ENCODE results near the gene ABCA13.

ABCA13 gene

GRCh38 chr7:48518092-48518491 is 346.8 kb downstream of the ABCA13 start:
- ATAC-seq, result no peak
- no peak for DNase-seq

DNA sequence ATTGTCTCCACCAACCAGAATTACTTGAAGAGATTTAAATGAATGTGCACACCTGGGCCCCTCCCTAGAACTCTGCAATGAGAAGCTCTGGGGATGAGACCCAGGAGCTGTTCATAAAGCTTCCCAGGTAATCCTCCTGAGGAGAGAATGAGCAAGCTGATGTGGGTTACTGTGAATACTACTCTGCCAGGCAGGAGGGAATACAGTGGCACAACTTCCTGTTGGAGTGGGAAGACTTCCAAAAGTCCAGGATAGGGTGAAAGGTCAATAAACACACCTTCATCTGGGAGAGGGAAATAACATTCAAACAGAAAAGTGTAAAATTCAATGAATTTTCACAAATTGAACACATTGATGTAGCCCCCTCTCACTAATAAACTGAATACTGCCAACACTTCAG is 351.4 kb downstream of the ABCA13 start:
- DNase-seq (no peak), ATAC-seq (no peak)

DNA sequence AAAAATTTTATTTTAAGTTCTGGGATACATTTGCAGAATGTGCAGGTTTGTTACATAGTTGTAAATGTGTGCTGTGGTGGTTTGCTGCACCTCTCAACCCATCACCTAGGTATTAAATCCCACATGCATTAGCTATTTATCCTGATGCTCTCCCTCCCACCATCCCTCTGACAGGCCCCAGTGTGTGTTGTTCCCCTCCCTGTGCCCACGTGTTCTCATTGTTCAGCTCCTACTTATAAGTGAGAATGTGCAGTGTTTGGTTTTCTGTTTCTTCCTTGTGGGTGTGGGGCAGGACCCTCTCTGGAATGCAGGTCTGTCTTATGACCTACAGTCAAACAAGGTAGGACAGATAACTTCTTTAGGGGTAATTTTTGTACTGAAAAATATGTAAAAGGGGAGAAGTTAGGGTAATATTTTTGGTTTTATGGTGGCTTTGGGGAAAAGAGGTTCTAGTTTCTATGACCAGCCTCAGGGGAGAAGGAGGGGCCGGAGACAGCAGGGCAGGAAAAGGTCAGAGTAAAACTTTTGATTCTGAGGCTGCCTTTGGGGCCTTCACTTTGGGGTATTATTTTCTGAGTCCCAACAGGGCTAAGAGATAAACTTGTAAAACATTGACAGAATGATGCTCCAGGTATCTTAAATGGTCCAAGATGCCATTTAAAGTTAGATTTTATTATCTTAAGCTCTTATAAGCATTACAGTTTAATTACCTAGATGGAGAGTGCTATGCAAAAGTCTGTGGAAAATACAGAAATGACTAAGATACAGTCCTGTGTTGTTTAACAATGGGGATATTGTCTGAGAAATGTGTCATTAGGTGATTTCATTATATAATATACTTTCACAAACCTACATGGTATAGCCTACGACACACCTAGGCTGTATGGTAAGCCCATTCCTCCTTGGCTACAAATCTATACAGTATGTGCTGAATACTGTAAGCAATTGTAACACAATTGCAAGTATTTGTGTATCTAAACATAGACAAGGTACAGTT is 354.8 kb downstream of the ABCA13 start:
- DNase-seq, result no peak
- ATAC-seq, result no peak

DNA sequence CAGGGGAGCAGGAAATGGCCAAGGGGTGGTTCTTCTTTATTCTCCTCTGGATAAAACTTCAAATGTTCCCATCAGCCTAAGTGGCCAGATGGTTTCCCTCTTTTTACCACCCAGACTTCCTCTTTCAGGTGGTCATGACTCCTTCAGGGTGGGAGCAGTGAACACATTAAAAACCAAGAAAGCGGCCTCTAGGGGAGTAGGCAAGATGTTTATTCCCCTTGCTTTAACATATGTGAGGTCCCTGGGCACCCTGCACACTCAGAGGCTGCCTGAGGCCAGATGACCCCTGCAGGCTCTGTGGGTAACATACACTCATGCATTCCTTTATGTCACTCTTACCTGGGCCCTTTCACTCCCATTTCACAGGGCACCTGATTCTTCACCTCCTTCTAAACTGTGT is 357.4 kb downstream of the ABCA13 start:
- ATAC-seq, result no peak
- no peak for DNase-seq

- ATAC-seq, result no peak
- no peak for DNase-seq
These were observed 366.3 kb downstream of the ABCA13 start for GRCh38 chr7:48537561-48537960.

GRCh38 chr7:48540746-48541145 is 369.5 kb downstream of the ABCA13 start:
- ATAC-seq (no peak), DNase-seq (no peak)

DNA sequence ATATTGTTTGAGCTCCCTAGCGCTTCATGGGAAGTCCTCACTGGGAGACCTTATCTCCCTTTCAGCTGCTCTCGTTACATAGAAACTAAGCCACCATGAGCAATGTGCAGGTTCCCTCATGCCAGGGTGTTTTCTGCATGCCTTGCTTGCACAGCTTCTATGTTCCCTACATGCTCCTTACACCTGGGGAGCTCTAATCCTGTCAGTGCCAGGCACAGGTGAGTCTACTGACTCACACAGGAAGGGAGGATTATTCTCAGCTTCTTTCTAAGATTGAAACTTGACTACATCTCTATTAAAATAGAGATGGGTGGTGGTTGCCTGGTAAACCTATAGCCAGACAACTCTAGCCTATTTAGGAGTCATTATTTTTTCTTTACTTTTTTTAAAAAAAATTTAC is 377.4 kb downstream of the ABCA13 start:
- ATAC-seq (no peak), DNase-seq (no peak)

- no peak for ATAC-seq
- no peak for DNase-seq
These were observed 380.4 kb downstream of the ABCA13 start for GRCh38 chr7:48551652-48552051.

- DNase-seq (no peak), ATAC-seq (no peak)
These were observed 392.1 kb downstream of the ABCA13 start for GRCh38 chr7:48563334-48563733.

DNA sequence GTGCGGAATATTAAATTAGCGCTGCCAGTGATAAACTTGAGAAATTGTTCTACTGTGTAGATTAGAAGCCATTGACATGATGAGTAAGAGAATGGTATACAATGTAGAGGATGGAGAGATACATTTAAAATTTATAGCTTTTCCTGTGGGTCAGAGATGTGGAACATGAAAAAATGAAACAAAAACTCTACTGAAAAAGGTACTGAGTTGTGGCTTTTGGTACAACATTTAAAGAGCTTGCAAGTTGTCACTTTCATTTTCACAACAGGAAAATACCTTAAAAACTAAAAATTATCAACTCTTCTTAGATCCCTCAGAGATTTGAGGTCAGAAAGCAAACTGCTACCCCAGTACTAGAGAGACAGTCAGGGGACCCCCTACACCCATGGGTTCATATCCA is 404.3 kb downstream of the ABCA13 start:
- ATAC-seq (no peak), DNase-seq (no peak)

- ATAC-seq (no peak), DNase-seq (no peak)
These were observed 416.2 kb downstream of the ABCA13 start for GRCh38 chr7:48587475-48587874.

DNA sequence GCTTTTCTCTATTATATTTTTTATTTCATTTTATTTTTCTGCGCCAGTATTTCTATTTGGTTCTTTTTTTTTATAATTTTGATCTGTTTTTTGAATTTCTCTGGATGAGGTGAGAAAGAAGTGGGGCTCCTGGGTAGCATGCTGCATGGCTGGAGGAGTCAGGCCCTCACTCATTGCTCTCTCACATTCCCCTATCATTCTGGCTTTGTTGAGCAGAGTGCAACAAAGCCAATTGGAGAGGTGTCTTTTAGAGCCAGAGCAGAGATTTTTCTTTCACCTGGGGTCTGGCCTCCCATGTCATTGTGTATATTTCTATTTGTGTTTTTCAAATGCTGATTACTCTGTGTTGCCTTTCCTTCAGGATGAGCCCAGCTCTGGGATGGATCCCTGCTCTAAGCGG is 423.1 kb downstream of the ABCA13 start:
- DNase-seq (no peak), ATAC-seq (no peak)

DNA sequence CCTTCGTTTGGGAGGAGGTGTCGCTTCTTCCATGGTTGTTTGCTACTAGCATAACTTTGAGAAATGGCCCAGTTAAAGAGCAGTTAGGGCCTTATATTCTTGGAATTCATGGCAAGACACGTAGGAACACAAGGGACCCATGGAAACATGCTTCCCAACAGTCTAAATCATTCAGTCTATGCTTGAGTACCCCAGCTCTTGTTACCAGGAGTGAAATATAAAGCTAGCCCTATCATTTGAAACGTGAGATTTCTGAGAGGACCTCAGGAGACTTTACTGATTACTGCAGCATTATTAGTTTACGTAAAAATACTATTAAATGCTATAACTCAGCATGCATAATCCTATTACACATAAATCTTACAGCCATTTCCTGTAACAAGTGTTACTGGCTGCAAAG is 424.5 kb downstream of the ABCA13 start:
- DNase-seq (no peak), ATAC-seq (no peak)

GRCh38 chr7:48610705-48611104 is 439.4 kb downstream of the ABCA13 start:
- DNase-seq (no peak), ATAC-seq (no peak)

DNA sequence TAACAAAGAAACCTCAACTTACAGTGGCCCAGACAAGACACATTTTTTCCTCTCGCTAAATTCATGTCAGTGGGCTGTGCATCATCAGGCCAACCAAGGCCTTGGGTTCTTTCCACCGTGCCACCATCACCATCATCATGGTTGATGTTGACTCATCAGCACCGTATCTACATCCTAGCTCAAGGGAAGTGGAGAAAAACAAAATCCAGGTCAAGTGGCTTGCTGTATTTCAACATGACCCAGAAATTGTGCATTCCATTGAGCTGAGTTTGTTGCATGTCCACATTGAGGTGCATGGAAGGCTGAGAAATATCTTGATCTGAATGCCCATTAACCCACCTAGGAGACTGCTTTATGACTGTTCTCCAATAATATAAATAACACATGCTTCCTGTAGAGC is 440.7 kb downstream of the ABCA13 start:
- ATAC-seq (no peak), DNase-seq (no peak)

GRCh38 chr7:48617508-48617907 is 446.2 kb downstream of the ABCA13 start:
- no peak for DNase-seq
- no peak for ATAC-seq

GRCh38 chr7:48617993-48618392 is 446.7 kb downstream of the ABCA13 start:
- ATAC-seq (no peak), DNase-seq (no peak)

- no peak for ATAC-seq
- DNase-seq, result no peak
These were observed 449.8 kb downstream of the ABCA13 start for GRCh38 chr7:48621076-48621475.

GRCh38 chr7:48627164-48627563 is 455.9 kb downstream of the ABCA13 start:
- ATAC-seq, result no peak
- DNase-seq, result no peak

GRCh38 chr7:48628793-48629349 is 457.6 kb downstream of the ABCA13 start:
- DNase-seq (no peak), ATAC-seq (no peak)

GRCh38 chr7:48634116-48634632 is 462.9 kb downstream of the ABCA13 start:
- ATAC-seq, result no peak

GRCh38 chr7:48635796-48636195 is 464.5 kb downstream of the ABCA13 start:
- ATAC-seq (no peak), DNase-seq (no peak)

More at GRCh38 chr7:48634116-48634632, 462.9 kb downstream of the ABCA13 start:
- DNase-seq, result no peak

DNA sequence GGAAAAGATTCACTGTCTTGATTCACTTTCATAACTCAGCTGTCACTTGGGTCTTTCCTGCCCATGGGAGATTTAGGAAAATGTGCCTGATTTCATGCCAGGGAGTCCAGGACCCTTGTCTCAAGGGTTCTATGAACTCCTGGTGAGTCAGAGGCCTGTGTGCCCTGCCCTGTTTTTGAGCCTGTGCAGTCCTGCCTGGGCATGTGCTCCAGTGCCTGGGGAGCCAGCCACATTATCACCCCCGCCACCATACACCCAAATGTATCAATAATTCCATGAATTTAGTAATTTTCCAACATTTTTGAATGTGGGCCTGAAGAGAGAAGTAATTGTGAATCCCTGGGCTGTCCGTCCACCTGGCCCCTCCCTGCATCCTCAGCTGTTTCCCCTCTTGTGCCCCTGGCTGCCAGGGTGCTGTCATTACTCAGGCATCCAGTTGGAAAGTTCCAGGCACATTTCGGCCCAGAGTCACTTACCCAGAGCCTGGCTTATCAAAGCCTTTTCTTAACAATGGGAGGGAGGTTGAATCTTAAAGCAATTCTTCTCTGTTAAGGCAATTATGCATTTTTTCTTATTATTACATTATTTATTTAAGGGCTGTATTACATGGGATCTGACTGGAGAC is 465.2 kb downstream of the ABCA13 start:
- DNase-seq (no peak), ATAC-seq (no peak)

Data from stimulated activated naive CD8-positive, alpha-beta T cell treated with anti-CD3 and anti-CD28 coated beads, Interleukin-15, Interleukin-2, amounts not matched to agents 100 U/mL and 50 U/mL, for 24 hours (primary cell).